Measurements from ENCODE around the gene GRK4. TPM values are rescaled to one million over a fixed set of nuclear protein-coding genes. Genes with fewer than 3 reads are reported as not detected.
"Not testable (repeated sequence)": the region's sequence is repeated elsewhere in the genome, so short reads cannot be mapped to it uniquely, and the experiment has no call there.

The GRK4 gene
- total and polyA plus RNA-seq, 2 experiments from 2014 or later = 5.8 to 6.5 TPM

- 72 to 75% methylated on average over 14 of the region's 14 CpGs for WGBS, 2 experiments (ENCODE audit: low coverage in 1 of 2, low lambda C conversion rate in 2 of 2, missing lambda C conversion rate in 2 of 2)
- Histone ChIP-seq H3K27ac (peak overlapping the region; percentile 32; the same call in 1 of the 2 replicates), H3K9ac (peak overlapping the region; percentile 53)
These were observed 14.1 kb downstream of the GRK4 start for GRCh38 chr4:2977211-2978088.

GRCh38 chr4:2981256-2981819, 18.0 kb downstream of the GRK4 start:
- no peaks in the 10 kb centered on the region for H3K79me2 ChIP-seq (ENCODE audit: insufficient read depth)
- TF ChIP-seq EZH2 (IDR thresholded peaks at IDR 0.05; ENCODE audit: insufficient read depth, poor library complexity, severe bottlenecking) (no peak), EZH2phosphoT487 (IDR thresholded peaks at IDR 0.05; ENCODE audit: insufficient read depth, low read depth) (no peak)
- no peak overlapping the region for H3K4me2 ChIP-seq (ENCODE audit: unreplicated experiment)
- 58 to 70% methylated on average over 4 of the region's 4 CpGs for WGBS, 2 experiments (ENCODE audit: low coverage in 1 of 2, low lambda C conversion rate in 2 of 2, missing lambda C conversion rate in 2 of 2)
- in situ Hi-C loops (cut with MboI) = no loop called here
- H2AFZ ChIP-seq = no peak overlapping the region
- H3K36me3 ChIP-seq (ENCODE audit: low read depth) = no peaks in the 10 kb centered on the region
- no peak for DNase-seq
- no peaks in the 10 kb centered on the region for H4K20me1 ChIP-seq (ENCODE audit: insufficient read depth)
- H3K4me1 ChIP-seq (ENCODE audit: insufficient read depth) = peaks cover 5% of the 10 kb centered on the region
- no peak overlapping the region for H3K4me3 ChIP-seq
- H3F3A ChIP-seq (ENCODE audit: insufficient read depth) = no peaks in the 10 kb centered on the region
- H3K9me2 ChIP-seq (ENCODE audit: insufficient read depth) = no peaks in the 10 kb centered on the region
- 0 out of 2 replicates have a peak, but pooled peaks cover 5% of the 10 kb centered on the region for H3K27me3 ChIP-seq (replicated peaks; ENCODE audit: insufficient read depth)
- H3K9ac ChIP-seq = no peak overlapping the region
- H3K9me3 ChIP-seq (ENCODE audit: low read depth) = no peaks in the 10 kb centered on the region
- no peak overlapping the region for H3K27ac ChIP-seq

More at GRCh38 chr4:2977211-2978088, 14.1 kb downstream of the GRK4 start:
- no peaks in the 10 kb centered on the region for H4K20me1 ChIP-seq (ENCODE audit: insufficient read depth)
- TF ChIP-seq EZH2phosphoT487 (IDR thresholded peaks at IDR 0.05; ENCODE audit: insufficient read depth, low read depth) (no peak), EZH2 (IDR thresholded peaks at IDR 0.05; ENCODE audit: insufficient read depth, poor library complexity, severe bottlenecking) (no peak)
- peak; percentile 80 for DNase-seq
- no peak overlapping the region for H3K4me2 ChIP-seq (ENCODE audit: unreplicated experiment)
- no peak overlapping the region for H3K4me3 ChIP-seq
- peaks cover 5% of the 10 kb centered on the region for H3K4me1 ChIP-seq (ENCODE audit: insufficient read depth)
- no peaks in the 10 kb centered on the region for H3K27me3 ChIP-seq (replicated peaks; ENCODE audit: insufficient read depth)
- peak overlapping the region; percentile 47 for H2AFZ ChIP-seq
- H3K36me3 ChIP-seq (ENCODE audit: low read depth) = no peaks in the 10 kb centered on the region
- no peaks in the 10 kb centered on the region for H3F3A ChIP-seq (ENCODE audit: insufficient read depth)
- H3K79me2 ChIP-seq (ENCODE audit: insufficient read depth) = no peaks in the 10 kb centered on the region
- no peaks in the 10 kb centered on the region for H3K9me3 ChIP-seq (ENCODE audit: low read depth)
- in situ Hi-C loops (cut with MboI) = no loop called here
- no peaks in the 10 kb centered on the region for H3K9me2 ChIP-seq (ENCODE audit: insufficient read depth)

GRCh38 chr4:2982012-2982411, 18.6 kb downstream of the GRK4 start:
- H3K9me3 ChIP-seq (ENCODE audit: low read depth) = no peaks in the 10 kb centered on the region
- no peaks in the 10 kb centered on the region for H3K36me3 ChIP-seq (ENCODE audit: low read depth)
- 72 to 77% methylated on average over 4 of the region's 4 CpGs for WGBS, 2 experiments (ENCODE audit: low coverage in 1 of 2, low lambda C conversion rate in 2 of 2, missing lambda C conversion rate in 2 of 2)
- 0 out of 2 replicates have a peak, but pooled peaks cover 5% of the 10 kb centered on the region for H3K27me3 ChIP-seq (replicated peaks; ENCODE audit: insufficient read depth)
- no peaks in the 10 kb centered on the region for H3K9me2 ChIP-seq (ENCODE audit: insufficient read depth)
- in situ Hi-C loops (cut with MboI) = no loop called here
- H4K20me1 ChIP-seq (ENCODE audit: insufficient read depth) = no peaks in the 10 kb centered on the region
- H3K79me2 ChIP-seq (ENCODE audit: insufficient read depth) = no peaks in the 10 kb centered on the region
- DNase-seq = no peak
- H2AFZ ChIP-seq = no peak overlapping the region
- H3K4me1 ChIP-seq (ENCODE audit: insufficient read depth) = peaks cover 5% of the 10 kb centered on the region
- no peak overlapping the region for H3K4me2 ChIP-seq (ENCODE audit: unreplicated experiment)
- TF ChIP-seq EZH2 (IDR thresholded peaks at IDR 0.05; ENCODE audit: insufficient read depth, poor library complexity, severe bottlenecking) (no peak), EZH2phosphoT487 (IDR thresholded peaks at IDR 0.05; ENCODE audit: insufficient read depth, low read depth) (no peak)
- no peak overlapping the region for H3K4me3 ChIP-seq
- H3K9ac ChIP-seq = no peak overlapping the region
- no peaks in the 10 kb centered on the region for H3F3A ChIP-seq (ENCODE audit: insufficient read depth)
- H3K27ac ChIP-seq = no peak overlapping the region

GRCh38 chr4:2983715-2984114, 20.3 kb downstream of the GRK4 start:
- H3K79me2 ChIP-seq (ENCODE audit: insufficient read depth); H3K36me3 ChIP-seq (ENCODE audit: low read depth); H3K9me2 ChIP-seq (ENCODE audit: insufficient read depth); DNase-seq; H2AFZ ChIP-seq; H3F3A ChIP-seq (ENCODE audit: insufficient read depth); H3K27me3 ChIP-seq (replicated peaks; ENCODE audit: insufficient read depth); H4K20me1 ChIP-seq (ENCODE audit: insufficient read depth); in situ Hi-C loops (cut with MboI); H3K4me2 ChIP-seq (ENCODE audit: unreplicated experiment); H3K4me1 ChIP-seq (ENCODE audit: insufficient read depth); H3K9ac ChIP-seq; H3K9me3 ChIP-seq (ENCODE audit: low read depth); H3K4me3 ChIP-seq; H3K27ac ChIP-seq: not testable (repeated sequence)
- WGBS, 2 experiments (ENCODE audit: low coverage in 1 of 2, low lambda C conversion rate in 2 of 2, missing lambda C conversion rate in 2 of 2) = 55 to 63% methylated on average over 7 of the region's 7 CpGs

Data from GM23248 (cell line).